NCI-H128 (cell line): ENCODE measurements around the gene CALCOCO2.

Experiments used
- DNase-seq: peaks from one replicate; lab custom pipeline; 2025; ENCODE audit not compliant: unreplicated experiment; lab: John Stamatoyannopoulos, UW

CALCOCO2 gene

DNA sequence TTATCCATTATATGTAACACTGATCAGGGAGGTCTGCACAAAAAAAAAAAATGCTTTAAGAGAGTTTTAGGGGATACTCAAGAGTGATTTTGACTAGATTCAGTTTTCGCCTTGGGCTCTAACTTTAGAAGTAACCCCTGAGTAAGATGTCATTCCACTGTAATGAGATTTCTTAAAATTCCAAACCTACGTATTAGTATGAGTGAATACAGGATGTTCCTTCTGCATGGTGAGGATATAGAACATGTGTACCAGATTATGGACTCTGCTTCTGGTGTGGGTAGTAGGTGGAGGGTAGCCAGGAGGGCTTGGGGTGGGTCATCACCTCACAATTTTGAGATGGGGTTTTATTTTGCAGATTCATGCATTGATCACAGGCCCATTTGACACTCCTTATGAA, 81.6 kb downstream of the CALCOCO2 start:
- DNase-seq = no peak
